ENCODE data around the gene PRPF18. TPM values are rescaled to one million over a fixed set of nuclear protein-coding genes. Genes with fewer than 3 reads are reported as not detected.

PRPF18 gene
- total and polyA plus RNA-seq, 2 donors (not counting 1 experiment from before 2014, with no cell fraction given), result 12.2 to 28.9 TPM

DNA sequence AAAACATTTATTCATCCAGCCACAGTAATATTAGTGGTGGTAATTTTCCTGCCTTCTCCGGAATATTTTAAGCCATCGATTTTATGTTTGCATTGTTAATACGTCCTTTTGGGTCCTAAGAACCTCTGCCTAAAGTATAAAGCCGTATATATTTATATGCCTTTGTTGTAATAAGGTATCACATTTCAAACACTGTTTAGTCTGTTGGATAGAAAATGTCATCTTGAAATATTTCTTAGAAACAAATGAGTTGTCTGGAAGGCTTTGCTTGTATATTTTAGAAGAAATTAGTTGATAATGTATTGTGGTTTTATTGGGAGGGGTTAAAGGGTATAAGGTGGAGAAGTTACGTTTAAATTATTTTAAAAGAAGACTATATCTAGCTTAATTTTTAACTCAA lies 11.1 kb downstream of the PRPF18 start:
- H3K4me2 ChIP-seq (replicated peaks; ENCODE audit: low read depth, low read length, poor library complexity, severe bottlenecking), result no peak overlapping the region
- no peak overlapping the region for H3K9ac ChIP-seq (ENCODE audit: low read length)
- intact Hi-C loops (cut with micrococcal nuclease), result no loop called here
- H3K27me3 Mint-ChIP-seq, result no peaks in the 10 kb centered on the region
- no peak overlapping the region for H3K4me3 Mint-ChIP-seq
- no peaks in the 10 kb centered on the region for H3K27me3 ChIP-seq (replicated peaks in 1 of 4; ENCODE audit: control extremely low read depth in 1 of 4, control insufficient read depth in 3 of 4, insufficient read depth in 4 of 4, low read length in 3 of 4)
- H3K27ac Mint-ChIP-seq, result no peak overlapping the region
- no peak overlapping the region for H2AFZ ChIP-seq (ENCODE audit: insufficient read depth, low read depth, low read length, poor library complexity, severe bottlenecking)
- DNase-seq (no peak), ATAC-seq (ENCODE audit: low read depth) (no peak)
- POLR2A ChIA-PET, result no interaction called here
- H3K4me1 ChIP-seq (ENCODE audit: control insufficient read depth in 2 of 2, insufficient read depth in 2 of 2, low read length in 2 of 2), result no peaks in the 10 kb centered on the region
- peaks cover 8 to 30% of the 10 kb centered on the region in 2 experiments for H3K36me3 ChIP-seq (replicated peaks in 1 of 2; ENCODE audit: control extremely low read depth in 1 of 2, control insufficient read depth in 1 of 2, extremely low read depth in 1 of 2, insufficient read depth in 2 of 2, low read length in 1 of 2)
- H3K9me3 ChIP-seq (ENCODE audit: control extremely low read depth in 1 of 3, control insufficient read depth in 2 of 3, insufficient read depth in 1 of 3, low read length in 2 of 3), result no peaks in the 10 kb centered on the region
- peaks cover 5% of the 10 kb centered on the region for H3K4me1 Mint-ChIP-seq
- TF ChIP-seq, protein P1, sequence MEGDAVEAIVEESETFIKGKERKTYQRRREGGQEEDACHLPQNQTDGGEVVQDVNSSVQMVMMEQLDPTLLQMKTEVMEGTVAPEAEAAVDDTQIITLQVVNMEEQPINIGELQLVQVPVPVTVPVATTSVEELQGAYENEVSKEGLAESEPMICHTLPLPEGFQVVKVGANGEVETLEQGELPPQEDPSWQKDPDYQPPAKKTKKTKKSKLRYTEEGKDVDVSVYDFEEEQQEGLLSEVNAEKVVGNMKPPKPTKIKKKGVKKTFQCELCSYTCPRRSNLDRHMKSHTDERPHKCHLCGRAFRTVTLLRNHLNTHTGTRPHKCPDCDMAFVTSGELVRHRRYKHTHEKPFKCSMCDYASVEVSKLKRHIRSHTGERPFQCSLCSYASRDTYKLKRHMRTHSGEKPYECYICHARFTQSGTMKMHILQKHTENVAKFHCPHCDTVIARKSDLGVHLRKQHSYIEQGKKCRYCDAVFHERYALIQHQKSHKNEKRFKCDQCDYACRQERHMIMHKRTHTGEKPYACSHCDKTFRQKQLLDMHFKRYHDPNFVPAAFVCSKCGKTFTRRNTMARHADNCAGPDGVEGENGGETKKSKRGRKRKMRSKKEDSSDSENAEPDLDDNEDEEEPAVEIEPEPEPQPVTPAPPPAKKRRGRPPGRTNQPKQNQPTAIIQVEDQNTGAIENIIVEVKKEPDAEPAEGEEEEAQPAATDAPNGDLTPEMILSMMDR (IDR thresholded peaks at IDR 0.05), result no peak
- no peak for TF ChIP-seq EZH2 (IDR thresholded peaks at IDR 0.05; ENCODE audit: borderline replicate concordance, insufficient read depth, low read depth, low read length, poor library complexity, severe bottlenecking)
- WGBS (ENCODE audit: insufficient coverage), result no CpG with 5 or more reads among the region's 5 CpGs
- peaks cover 18% of the 10 kb centered on the region for H3K79me2 ChIP-seq (ENCODE audit: control insufficient read depth, insufficient read depth, low read length)
- CTCF ChIA-PET, result no interaction called here
- H3K27ac ChIP-seq (ENCODE audit: low read length in 2 of 2), result no peak overlapping the region
- no peak overlapping the region for H3K4me3 ChIP-seq (ENCODE audit: control extremely low read depth in 1 of 5, extremely low read depth in 1 of 5, insufficient read depth in 1 of 5, low read depth in 2 of 5, low read length in 4 of 5)
- H4K20me1 ChIP-seq (ENCODE audit: control insufficient read depth, insufficient read depth, low read length, poor library complexity, severe bottlenecking), result peaks cover 27% of the 10 kb centered on the region
- H3K9me3 Mint-ChIP-seq (ENCODE audit: insufficient read depth), result no peaks in the 10 kb centered on the region

DNA sequence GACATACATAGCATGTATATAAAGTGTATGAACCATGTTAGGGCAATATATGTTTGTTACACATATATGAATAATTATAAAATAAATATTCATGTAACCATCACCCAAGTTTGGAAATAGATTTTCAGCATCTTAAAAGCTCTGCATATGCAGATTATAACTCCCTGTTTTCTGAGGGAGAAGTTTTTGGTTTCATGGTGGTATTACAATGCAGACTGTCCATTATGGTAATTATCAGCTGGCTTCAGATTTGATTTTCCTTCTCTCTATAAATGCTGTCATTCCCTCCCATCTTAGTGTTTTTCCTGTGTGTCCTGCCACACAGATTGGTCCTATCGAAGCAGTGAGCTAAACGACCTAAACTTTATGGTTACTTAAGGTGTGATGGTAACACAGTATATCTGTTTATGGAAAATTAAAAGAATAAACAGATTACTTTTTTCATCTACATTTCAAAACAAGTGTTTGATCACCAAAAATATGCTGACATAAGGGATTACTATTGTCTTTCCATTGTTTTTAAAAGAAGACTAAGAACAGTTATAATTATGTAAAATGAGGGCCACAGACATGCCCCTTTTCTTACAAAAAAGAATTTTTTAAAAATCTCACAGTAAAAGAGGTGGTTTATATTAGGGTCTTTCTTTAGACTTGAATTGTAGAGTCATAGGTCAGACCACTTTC lies 17.7 kb downstream of the PRPF18 start:
- H3K4me2 ChIP-seq (replicated peaks; ENCODE audit: low read depth, low read length, poor library complexity, severe bottlenecking), result no peak overlapping the region
- Mint-ChIP-seq H3K9me3 (ENCODE audit: insufficient read depth) (no peaks in the 10 kb centered on the region), H3K27ac (no peak overlapping the region), H3K4me1 (no peaks in the 10 kb centered on the region), H3K4me3 (no peak overlapping the region), H3K27me3 (no peaks in the 10 kb centered on the region)
- ChIA-PET CTCF (interaction anchor here (0.9 kb wide), 1 partner anchor 14 kb away, joined by 3 read pairs; no protein-coding TSS in a partner anchor), POLR2A (no interaction called here)
- H3K4me3 ChIP-seq (ENCODE audit: control extremely low read depth in 1 of 5, extremely low read depth in 1 of 5, insufficient read depth in 1 of 5, low read depth in 2 of 5, low read length in 4 of 5), result no peak overlapping the region
- H3K27me3 ChIP-seq (replicated peaks in 1 of 4; ENCODE audit: control extremely low read depth in 1 of 4, control insufficient read depth in 3 of 4, insufficient read depth in 4 of 4, low read length in 3 of 4), result no peaks in the 10 kb centered on the region
- H3K9ac ChIP-seq (ENCODE audit: low read length), result no peak overlapping the region
- H3K4me1 ChIP-seq (ENCODE audit: control insufficient read depth in 2 of 2, insufficient read depth in 2 of 2, low read length in 2 of 2), result no peaks in the 10 kb centered on the region
- H2AFZ ChIP-seq (ENCODE audit: insufficient read depth, low read depth, low read length, poor library complexity, severe bottlenecking), result no peak overlapping the region
- TF ChIP-seq EZH2 (IDR thresholded peaks at IDR 0.05; ENCODE audit: borderline replicate concordance, insufficient read depth, low read depth, low read length, poor library complexity, severe bottlenecking), result no peak
- TF ChIP-seq, protein P1 (IDR thresholded peaks at IDR 0.05), result no peak
- no peaks in the 10 kb centered on the region for H4K20me1 ChIP-seq (ENCODE audit: control insufficient read depth, insufficient read depth, low read length, poor library complexity, severe bottlenecking)
- H3K79me2 ChIP-seq (ENCODE audit: control insufficient read depth, insufficient read depth, low read length), result no peaks in the 10 kb centered on the region
- peaks cover 6 to 44% of the 10 kb centered on the region in 2 experiments for H3K36me3 ChIP-seq (replicated peaks in 1 of 2; ENCODE audit: control extremely low read depth in 1 of 2, control insufficient read depth in 1 of 2, extremely low read depth in 1 of 2, insufficient read depth in 2 of 2, low read length in 1 of 2)
- ATAC-seq (ENCODE audit: low read depth), result no peak
- intact Hi-C loops (cut with micrococcal nuclease), result no loop called here
- H3K9me3 ChIP-seq (ENCODE audit: control extremely low read depth in 1 of 3, control insufficient read depth in 2 of 3, insufficient read depth in 1 of 3, low read length in 2 of 3), result no peaks in the 10 kb centered on the region
- no peak for DNase-seq
- WGBS (ENCODE audit: insufficient coverage), result no CpG with 5 or more reads among the region's 2 CpGs
- no peak overlapping the region for H3K27ac ChIP-seq (ENCODE audit: low read length in 2 of 2)
